DOHH2 (cell line): ENCODE results near the gene RSRP1.

Experiments
- H3F3A ChIP-seq: fragments of 200-600 bp; sonication (generic), shearing (Covaris generic); 2 replicates; pipeline ENCODE4 v1.6.0; 2016; ENCODE audit warnings: antibody characterized with exemption, mild to moderate bottlenecking; ENCODE audit not compliant: control insufficient read depth, insufficient read depth
- H3K27ac ChIP-seq: fragments of 200-600 bp; sonication (generic); 2 replicates; pipeline ENCODE4 v1.5.1; 2014; ENCODE audit warnings: low read depth, mild to moderate bottlenecking, low read length, moderate library complexity
- H3K27me3 ChIP-seq: fragments of 200-600 bp; sonication (generic); 2 replicates; pipeline ENCODE4 v1.6.1; 2014; ENCODE audit warnings: mild to moderate bottlenecking, low read length, mixed read lengths; ENCODE audit not compliant: control insufficient read depth
- H3K36me3 ChIP-seq: fragments of 200-600 bp; sonication (generic); 2 replicates; pipeline ENCODE4 v1.6.1; 2014; ENCODE audit warnings: mild to moderate bottlenecking, low read length, moderate library complexity, mixed read lengths; ENCODE audit not compliant: control insufficient read depth
- H3K4me1 ChIP-seq: fragments of 200-600 bp; sonication (generic); 2 replicates; pipeline ENCODE4 v1.6.1; 2014; ENCODE audit warnings: mild to moderate bottlenecking, low read length, mixed read lengths; ENCODE audit not compliant: control insufficient read depth
- H3K4me2 ChIP-seq: fragments of 200-600 bp; sonication (generic); 2 replicates; pipeline ENCODE4 v1.6.0; 2014; ENCODE audit warnings: mild to moderate bottlenecking, low read length, moderate library complexity
- H3K4me3 ChIP-seq: fragments of 200-600 bp; sonication (generic); 2 replicates; pipeline ENCODE4 v1.5.1; 2014; ENCODE audit warnings: mild to moderate bottlenecking, low read length, mixed read lengths
- H3K79me2 ChIP-seq: fragments of 200-600 bp; sonication (generic); 2 replicates; pipeline ENCODE4 v1.6.1; 2014; ENCODE audit warnings: mild to moderate bottlenecking, low read length, mixed read lengths; ENCODE audit not compliant: control insufficient read depth
- H3K9me2 ChIP-seq: fragments of 200-600 bp; sonication (generic); replicated peaks from 2 replicates; pipeline ENCODE4 v1.6.1; 2014; ENCODE audit warnings: mild to moderate bottlenecking, low read length, mixed read lengths; ENCODE audit not compliant: control insufficient read depth
- H3K9me3 ChIP-seq: fragments of 200-600 bp; sonication (generic); 2 replicates; pipeline ENCODE4 v1.6.1; 2014; ENCODE audit warnings: antibody characterized with exemption, low read length, mixed read lengths; ENCODE audit not compliant: control insufficient read depth, insufficient read depth
- H4K20me1 ChIP-seq: fragments of 200-600 bp; sonication (generic); 2 replicates; pipeline ENCODE4 v1.6.0; 2014; ENCODE audit warnings: low read depth, mild to moderate bottlenecking, antibody characterized with exemption, low read length, moderate library complexity; ENCODE audit not compliant: control insufficient read depth, insufficient read depth
- EZH2phosphoT487 ChIP-seq: fragments of 200-600 bp; sonication (generic); IDR thresholded peaks from 2 replicates; pipeline ENCODE4 v1.6.1; 2017; ENCODE audit warnings: borderline replicate concordance, mild to moderate bottlenecking, antibody characterized with exemption, low read length, moderate library complexity, mixed read lengths
- TF ChIP-seq, protein P1 (sequence below): fragments of 200-600 bp; sonication (generic); IDR thresholded peaks from one replicate; pipeline ENCODE4 v1.5.1; 2014; ENCODE audit warnings: antibody characterized with exemption, mild to moderate bottlenecking, low read depth, low read length; ENCODE audit not compliant: poor library complexity, severe bottlenecking

RSRP1 gene

DNA sequence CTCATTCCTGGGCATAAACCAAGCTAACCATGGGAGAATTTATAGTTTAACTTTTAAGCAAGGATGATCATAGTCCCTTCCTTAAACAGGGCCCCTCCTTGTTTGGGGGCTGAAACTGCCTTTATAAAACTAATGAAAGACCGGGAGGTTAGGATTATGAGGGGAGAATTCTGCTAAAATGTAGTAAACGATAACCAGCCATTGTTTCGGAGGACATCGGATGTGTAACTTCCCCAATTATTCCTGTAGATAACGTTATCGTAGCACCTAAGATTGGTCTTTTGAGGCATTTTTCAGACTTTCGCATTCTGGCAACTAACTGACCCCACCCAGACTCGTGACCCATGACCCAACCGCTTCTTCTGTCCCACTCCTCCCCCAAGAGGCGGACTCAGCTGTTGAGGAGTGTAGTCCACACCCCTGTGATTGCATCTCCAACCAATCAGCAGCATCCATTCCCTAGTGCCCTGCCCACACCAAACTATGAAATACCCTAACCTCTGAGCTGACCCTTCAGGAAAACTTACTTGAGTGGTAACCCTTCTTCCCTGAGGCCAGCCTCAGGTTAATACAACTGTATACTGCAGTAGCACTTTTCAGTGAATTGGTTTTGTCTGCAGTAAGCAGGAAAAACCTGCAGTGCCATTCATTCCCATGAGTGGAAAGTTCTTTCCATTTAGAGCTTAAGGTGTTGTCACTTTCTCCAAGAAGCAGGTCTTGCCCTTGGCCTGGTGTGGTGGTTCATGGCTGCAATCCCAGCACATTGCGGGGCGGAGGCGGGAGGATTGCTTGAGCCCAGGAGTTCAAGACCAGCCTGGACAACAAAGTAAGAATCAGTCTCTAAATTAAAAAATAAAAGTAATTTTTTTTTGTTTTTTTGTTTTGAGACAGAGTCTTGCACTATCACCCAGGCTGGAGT, 14.1 kb downstream of the RSRP1 start:
- Histone ChIP-seq H3K9me2 (no peaks in the 10 kb centered on the region), H3K36me3 (peaks cover 47% of the 10 kb centered on the region), H3K27me3 (no peaks in the 10 kb centered on the region), H3K9me3 (no peaks in the 10 kb centered on the region), H4K20me1 (no peaks in the 10 kb centered on the region), H3K4me1 (peaks cover 55% of the 10 kb centered on the region), H3K4me2 (peak overlapping the region; percentile 94), H3K79me2 (peaks cover 56% of the 10 kb centered on the region), H3F3A (peaks cover 18% of the 10 kb centered on the region), H3K27ac (peak overlapping the region; percentile 61), H3K4me3 (peak overlapping the region; percentile 95)
- TF ChIP-seq, protein P1, sequence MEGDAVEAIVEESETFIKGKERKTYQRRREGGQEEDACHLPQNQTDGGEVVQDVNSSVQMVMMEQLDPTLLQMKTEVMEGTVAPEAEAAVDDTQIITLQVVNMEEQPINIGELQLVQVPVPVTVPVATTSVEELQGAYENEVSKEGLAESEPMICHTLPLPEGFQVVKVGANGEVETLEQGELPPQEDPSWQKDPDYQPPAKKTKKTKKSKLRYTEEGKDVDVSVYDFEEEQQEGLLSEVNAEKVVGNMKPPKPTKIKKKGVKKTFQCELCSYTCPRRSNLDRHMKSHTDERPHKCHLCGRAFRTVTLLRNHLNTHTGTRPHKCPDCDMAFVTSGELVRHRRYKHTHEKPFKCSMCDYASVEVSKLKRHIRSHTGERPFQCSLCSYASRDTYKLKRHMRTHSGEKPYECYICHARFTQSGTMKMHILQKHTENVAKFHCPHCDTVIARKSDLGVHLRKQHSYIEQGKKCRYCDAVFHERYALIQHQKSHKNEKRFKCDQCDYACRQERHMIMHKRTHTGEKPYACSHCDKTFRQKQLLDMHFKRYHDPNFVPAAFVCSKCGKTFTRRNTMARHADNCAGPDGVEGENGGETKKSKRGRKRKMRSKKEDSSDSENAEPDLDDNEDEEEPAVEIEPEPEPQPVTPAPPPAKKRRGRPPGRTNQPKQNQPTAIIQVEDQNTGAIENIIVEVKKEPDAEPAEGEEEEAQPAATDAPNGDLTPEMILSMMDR, result no peak
- TF ChIP-seq EZH2phosphoT487, result no peak

- Histone ChIP-seq H4K20me1 (no peaks in the 10 kb centered on the region), H3K4me1 (peaks cover 46% of the 10 kb centered on the region), H3K4me2 (peak within 1 kb of the TSS; percentile 94), H3K9me3 (no peaks in the 10 kb centered on the region), H3F3A (peaks cover 10% of the 10 kb centered on the region), H3K36me3 (peaks cover 56% of the 10 kb centered on the region), H3K27ac (peak within 1 kb of the TSS; percentile 61), H3K79me2 (peaks cover 56% of the 10 kb centered on the region), H3K9me2 (no peaks in the 10 kb centered on the region), H3K4me3 (peak within 1 kb of the TSS; percentile 95), H3K27me3 (no peaks in the 10 kb centered on the region)
- TF ChIP-seq EZH2phosphoT487, result no peak
- TF ChIP-seq, protein P1, result no peak
Measured at GRCh38 chr1:25232027-25232865, 15.0 kb downstream of the RSRP1 start, which contains the start of gene SYF2. Gene SYF2, minus strand, starts transcription at chr1:25232502. Its CDS starts 35 bp downstream, at chr1:25232467.

- H4K20me1 ChIP-seq, result no peaks in the 10 kb centered on the region
- TF ChIP-seq, protein P1, result no peak
- no peak for TF ChIP-seq EZH2phosphoT487
- H3K4me3 ChIP-seq, result no peak overlapping the region
- no peaks in the 10 kb centered on the region for H3K27me3 ChIP-seq
- H3K79me2 ChIP-seq, result no peaks in the 10 kb centered on the region
- no peaks in the 10 kb centered on the region for H3K4me1 ChIP-seq
- no peak overlapping the region for H3K4me2 ChIP-seq
- peaks cover 62% of the 10 kb centered on the region for H3K36me3 ChIP-seq
- no peaks in the 10 kb centered on the region for H3K9me2 ChIP-seq
- H3K9me3 ChIP-seq, result no peaks in the 10 kb centered on the region
- peaks cover 7% of the 10 kb centered on the region for H3F3A ChIP-seq
- H3K27ac ChIP-seq, result no peak overlapping the region
Measured at GRCh38 chr1:25223471-25223870, 23.8 kb downstream of the RSRP1 start.
